Tibial artery (tissue), 4 donors: ENCODE measurements around the gene C10orf53.

Experiments
- DNase-seq, 2 donors: peaks; one replicate each; pipeline ENCODE4 v3.0.0-alpha.2; 2019
- H3K27ac ChIP-seq, 2 donors: fragments of 200-600 bp; sonication (generic) in 1 of 2; 1 replicate in 1 of 2; 2 replicates in 1 of 2; pipeline ENCODE4 v1.5.1; 2018 to 2019; ENCODE audit warnings: mild to moderate bottlenecking in 1 of 2
- H3K27me3 ChIP-seq, 2 donors: fragments of 200-600 bp; sonication (generic) in 1 of 2; one replicate each; pipeline versions ENCODE4 v1.5.1 to v1.6.0; 2016 to 2019
- H3K36me3 ChIP-seq, 3 donors: fragments of 200-600 bp; sonication (generic) in 2 of 3; one replicate each; pipeline ENCODE4 v1.5.1; 2016 to 2019; ENCODE audit warnings: mild to moderate bottlenecking in 2 of 3
- H3K4me1 ChIP-seq, 4 donors: fragments of 200-600 bp; sonication (generic) in 2 of 4; 1 replicate in 3 of 4; 2 replicates in 1 of 4; pipeline ENCODE4 v1.5.1; 2016 to 2019
- H3K4me3 ChIP-seq, 2 donors: fragments of 200-600 bp; sonication (generic) in 1 of 2; 1 replicate in 1 of 2; 2 replicates in 1 of 2; pipeline ENCODE4 v1.5.1; 2018 to 2019; ENCODE audit warnings: mild to moderate bottlenecking in 2 of 2
- H3K9me3 ChIP-seq, 3 donors: fragments of 200-600 bp; sonication (generic) in 1 of 3; one replicate each; pipeline ENCODE4 v1.5.1; 2016 to 2019
- intact Hi-C: fragments of 100-400 bp; cut with DNase I; formaldehyde crosslinking; loops from one replicate; pipeline ENCODE4 v1.15.0; 2023; ENCODE audit warnings: low total_unique reads
- TF ChIP-seq, protein P1 (sequence below), 2 experiments: fragments of 200-600 bp in 1 of 2; fragments of 450-650 bp in 1 of 2; IDR thresholded peaks; one replicate each; pipeline ENCODE4 v1.5.1; 2017 to 2019; ENCODE audit warnings: antibody characterized with exemption in 2 of 2, mild to moderate bottlenecking in 1 of 2, moderate library complexity in 1 of 2

Gene C10orf53

GRCh38 chr10:49737474-49738201, 58.2 kb downstream of the C10orf53 start:
- Histone ChIP-seq H3K4me3 (no peak overlapping the region), H3K36me3 (no peaks in the 10 kb centered on the region), H3K27me3 (no peaks in the 10 kb centered on the region), H3K4me1 (no peaks in the 10 kb centered on the region), H3K9me3 (no peaks in the 10 kb centered on the region), H3K27ac (no peak overlapping the region)
- TF ChIP-seq, protein P1, sequence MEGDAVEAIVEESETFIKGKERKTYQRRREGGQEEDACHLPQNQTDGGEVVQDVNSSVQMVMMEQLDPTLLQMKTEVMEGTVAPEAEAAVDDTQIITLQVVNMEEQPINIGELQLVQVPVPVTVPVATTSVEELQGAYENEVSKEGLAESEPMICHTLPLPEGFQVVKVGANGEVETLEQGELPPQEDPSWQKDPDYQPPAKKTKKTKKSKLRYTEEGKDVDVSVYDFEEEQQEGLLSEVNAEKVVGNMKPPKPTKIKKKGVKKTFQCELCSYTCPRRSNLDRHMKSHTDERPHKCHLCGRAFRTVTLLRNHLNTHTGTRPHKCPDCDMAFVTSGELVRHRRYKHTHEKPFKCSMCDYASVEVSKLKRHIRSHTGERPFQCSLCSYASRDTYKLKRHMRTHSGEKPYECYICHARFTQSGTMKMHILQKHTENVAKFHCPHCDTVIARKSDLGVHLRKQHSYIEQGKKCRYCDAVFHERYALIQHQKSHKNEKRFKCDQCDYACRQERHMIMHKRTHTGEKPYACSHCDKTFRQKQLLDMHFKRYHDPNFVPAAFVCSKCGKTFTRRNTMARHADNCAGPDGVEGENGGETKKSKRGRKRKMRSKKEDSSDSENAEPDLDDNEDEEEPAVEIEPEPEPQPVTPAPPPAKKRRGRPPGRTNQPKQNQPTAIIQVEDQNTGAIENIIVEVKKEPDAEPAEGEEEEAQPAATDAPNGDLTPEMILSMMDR (IDR thresholded peaks at IDR 0.05): no peak
- intact Hi-C loops: no loop called here
- peak in 1 of 2 donors; percentile 52 for DNase-seq

- Histone ChIP-seq H3K4me1 (no peaks in the 10 kb centered on the region), H3K9me3 (no peaks in the 10 kb centered on the region), H3K27ac (no peak overlapping the region), H3K36me3 (no peaks in the 10 kb centered on the region), H3K27me3 (peaks cover 0 to 2% of the 10 kb centered on the region in 2 donors), H3K4me3 (no peak overlapping the region)
- TF ChIP-seq, protein P1 (IDR thresholded peaks at IDR 0.05): no peak
- no peak for DNase-seq
- intact Hi-C loops: no loop called here
These were observed 59.3 kb downstream of the C10orf53 start for GRCh38 chr10:49738616-49739360.

DNA sequence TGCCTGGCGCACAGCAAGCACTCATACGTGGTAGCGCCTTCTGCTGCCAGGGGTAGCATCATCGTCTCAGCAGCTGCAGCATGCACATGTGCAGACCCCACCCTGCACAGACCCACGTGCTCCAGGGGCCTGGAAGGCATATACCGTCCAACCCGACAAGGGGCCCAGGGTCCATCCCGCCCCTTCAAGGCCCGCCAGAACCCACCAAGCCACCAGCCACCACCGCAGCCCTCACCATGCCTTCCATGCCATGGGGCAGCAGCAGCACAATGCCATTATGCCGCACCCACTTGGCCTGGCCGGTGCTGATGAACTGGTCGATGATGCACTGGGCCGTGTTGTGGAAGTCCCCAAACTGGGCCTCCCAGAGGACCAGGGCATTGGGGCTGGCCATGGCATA, 60.0 kb downstream of the C10orf53 start:
- no peak overlapping the region for H3K27ac ChIP-seq
- DNase-seq: peak in 1 of 2 donors; percentile 60
- no peaks in the 10 kb centered on the region for H3K4me1 ChIP-seq
- intact Hi-C loops: no loop called here
- H3K27me3 ChIP-seq: peaks cover 0 to 3% of the 10 kb centered on the region in 2 donors
- H3K9me3 ChIP-seq: no peaks in the 10 kb centered on the region
- TF ChIP-seq, protein P1 (IDR thresholded peaks at IDR 0.05): no peak
- H3K36me3 ChIP-seq: no peaks in the 10 kb centered on the region
- no peak overlapping the region for H3K4me3 ChIP-seq

- H3K27ac ChIP-seq: no peak overlapping the region
- H3K27me3 ChIP-seq: peaks cover 0 to 4% of the 10 kb centered on the region in 2 donors
- intact Hi-C loops: no loop called here
- DNase-seq: no peak
- H3K9me3 ChIP-seq: no peaks in the 10 kb centered on the region
- no peaks in the 10 kb centered on the region for H3K4me1 ChIP-seq
- H3K4me3 ChIP-seq: no peak overlapping the region
- H3K36me3 ChIP-seq: no peaks in the 10 kb centered on the region
- TF ChIP-seq, protein P1 (IDR thresholded peaks at IDR 0.05): no peak
These were observed 61.1 kb downstream of the C10orf53 start for GRCh38 chr10:49740346-49741107.

DNA sequence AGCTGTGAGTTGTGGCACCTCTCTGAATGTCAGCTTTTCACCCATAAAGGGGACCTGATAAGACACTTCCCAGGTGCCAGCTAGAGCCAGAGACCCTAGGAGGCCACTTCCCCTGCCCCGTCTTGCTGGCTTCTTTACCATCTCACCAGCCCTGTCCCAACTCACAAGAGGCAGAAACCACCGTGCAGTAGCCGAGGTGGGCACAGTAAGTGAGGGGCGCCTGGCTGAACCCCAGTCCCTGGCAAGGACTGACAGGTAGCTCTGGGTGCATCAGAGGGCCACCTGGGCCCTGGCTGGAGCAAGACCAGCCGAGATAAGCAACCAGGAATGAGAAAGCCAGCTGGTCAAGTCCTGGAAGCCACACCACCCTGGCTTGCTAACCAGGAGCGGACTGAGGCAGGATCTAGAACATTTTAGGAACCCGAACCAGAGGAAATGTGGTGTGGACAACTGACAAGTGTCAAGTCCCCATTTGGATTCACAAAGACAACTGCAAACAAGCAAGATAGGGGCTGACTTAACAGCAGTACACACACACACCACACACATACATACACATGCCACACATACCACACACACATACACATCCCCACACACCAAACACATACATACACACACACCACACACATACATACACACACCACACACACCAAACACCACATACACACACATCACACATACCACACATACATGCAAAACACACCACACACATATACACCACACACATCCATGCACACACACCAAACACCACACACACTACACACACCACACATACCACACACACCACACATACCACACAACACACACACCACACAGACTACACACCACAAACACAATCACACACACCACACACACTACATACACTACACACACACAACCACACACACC, 61.9 kb downstream of the C10orf53 start:
- Histone ChIP-seq H3K27me3 (peaks cover 0 to 4% of the 10 kb centered on the region in 2 donors), H3K36me3 (no peaks in the 10 kb centered on the region)
- intact Hi-C loops: no loop called here

More for the DNA sequence above, 61.9 kb downstream of the C10orf53 start:
- Histone ChIP-seq H3K9me3 (no peaks in the 10 kb centered on the region), H3K4me3 (no peak overlapping the region), H3K4me1 (no peaks in the 10 kb centered on the region), H3K27ac (no peak overlapping the region)
- DNase-seq: no peak
- TF ChIP-seq, protein P1 (IDR thresholded peaks at IDR 0.05): no peak
